CD8-positive, alpha-beta memory T cell (primary cell): ENCODE data around the gene KIAA0586. TPM values are rescaled to one million over a fixed set of nuclear protein-coding genes. Genes with fewer than 3 reads are reported as not detected.

Experiments used
- CTCF ChIA-PET: fragments of 350-600 bp; sonication (Branson Sonifier 250); formaldehyde crosslinking; loops from one replicate; lab custom pipeline; 2021; ENCODE audit warnings: antibody characterized with exemption; lab: Charles Lee
- POLR2A ChIA-PET: fragments of 350-600 bp; sonication (Branson Sonifier 250); formaldehyde crosslinking; loops from one replicate; lab custom pipeline; 2021; ENCODE audit warnings: antibody characterized with exemption; lab: Charles Lee
- DNase-seq, 5 donors: peaks; one replicate each; pipeline versions ENCODE4 v3.0.0 to v3.0.0-alpha.2; 2020 to 2022; ENCODE audit warnings: mixed read lengths in 1 of 5
- H3K27ac ChIP-seq: one replicate; pipeline ENCODE4 v1.7.0; 2013; ENCODE audit warnings: low read depth, mild to moderate bottlenecking, low read length, moderate library complexity
- H3K27me3 ChIP-seq: 2 replicates; pipeline ENCODE4 v1.7.0; 2013; ENCODE audit warnings: low read length, mild to moderate bottlenecking; ENCODE audit not compliant: insufficient read depth, poor library complexity, severe bottlenecking
- H3K36me3 ChIP-seq: 2 replicates; pipeline ENCODE4 v1.7.0; 2013; ENCODE audit warnings: mild to moderate bottlenecking, low read length, moderate library complexity; ENCODE audit not compliant: insufficient read depth
- H3K4me1 ChIP-seq: 2 replicates; pipeline ENCODE4 v1.7.0; 2013; ENCODE audit warnings: mild to moderate bottlenecking, low read length, moderate library complexity; ENCODE audit not compliant: insufficient read depth
- H3K4me3 ChIP-seq: 2 replicates; pipeline ENCODE4 v1.7.0; 2013; ENCODE audit warnings: mild to moderate bottlenecking, low read length
- H3K9me3 ChIP-seq: 2 replicates; pipeline ENCODE4 v1.7.0; 2013; ENCODE audit warnings: mild to moderate bottlenecking, low read length
- H3K27ac Mint-ChIP-seq, 8 donors: one replicate each; pipeline ENCODE4 v1.8.0; 2020 to 2021; ENCODE audit warnings: mixed read lengths in 8 of 8, mild to moderate bottlenecking in 6 of 8, inconsistent platforms in 3 of 8, moderate library complexity in 3 of 8
- H3K27me3 Mint-ChIP-seq, 2 donors: one replicate each; pipeline ENCODE4 v1.8.0; 2020 to 2021; ENCODE audit warnings: mixed read lengths in 2 of 2, mild to moderate bottlenecking in 1 of 2, moderate library complexity in 1 of 2
- H3K36me3 Mint-ChIP-seq, 3 donors: one replicate each; pipeline ENCODE4 v1.8.0; 2020 to 2021; ENCODE audit warnings: mixed read lengths in 3 of 3, inconsistent platforms in 1 of 3, mild to moderate bottlenecking in 1 of 3
- H3K4me1 Mint-ChIP-seq, 3 donors: one replicate each; pipeline ENCODE4 v1.8.0; 2020 to 2021; ENCODE audit warnings: mixed read lengths in 3 of 3, inconsistent platforms in 1 of 3, mild to moderate bottlenecking in 1 of 3
- H3K4me3 Mint-ChIP-seq, 7 donors: one replicate each; pipeline ENCODE4 v1.8.0; 2020 to 2021; ENCODE audit warnings: mixed read lengths in 7 of 7, mild to moderate bottlenecking in 6 of 7, moderate library complexity in 4 of 7, inconsistent platforms in 2 of 7
- H3K9me3 Mint-ChIP-seq, 5 donors: one replicate each; pipeline ENCODE4 v1.8.0; 2020 to 2022; ENCODE audit warnings: mixed read lengths in 5 of 5, mild to moderate bottlenecking in 3 of 5, moderate library complexity in 2 of 5, inconsistent platforms in 1 of 5
- polyA plus RNA-seq: library from polyadenylated mRNA; unstranded; fragments of 300-500 nt; fragmentation: Illumina TruSeq; gene quantifications from one replicate; pipeline ENCODE4 v1.2.3, GENCODE V29; 2021
- total RNA-seq, 2 experiments: library from RNA; stranded (reverse); gene quantifications; one replicate each; pipeline ENCODE4 v1.2.3, GENCODE V29; 2021

The KIAA0586 gene
- total and polyA plus RNA-seq, 3 experiments from 2014 or later: 19.3 to 20.3 (median 19.3) TPM

DNA sequence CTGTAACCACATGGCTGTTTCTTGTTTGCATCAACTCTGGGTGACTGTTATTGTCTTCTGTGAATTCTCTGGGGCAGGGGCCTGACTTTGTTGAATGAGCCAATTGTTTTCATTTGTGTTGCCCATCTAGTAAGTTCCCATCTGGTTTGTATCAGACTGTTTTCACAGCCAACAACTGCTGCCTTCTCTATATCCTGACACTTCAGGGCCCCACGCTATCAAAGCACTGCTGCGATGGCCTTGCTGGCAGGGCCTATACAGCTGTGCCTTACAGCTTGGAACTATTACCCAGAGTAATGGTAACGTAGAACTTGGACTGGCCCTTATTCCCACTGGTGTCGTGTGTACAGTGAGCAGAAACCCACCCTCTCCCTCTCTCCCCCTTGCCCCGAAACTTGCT, 105.9 kb downstream of the KIAA0586 start:
- Histone ChIP-seq H3K4me3 (no peak overlapping the region), H3K27me3 (no peaks in the 10 kb centered on the region), H3K9me3 (no peaks in the 10 kb centered on the region), H3K36me3 (no peaks in the 10 kb centered on the region), H3K4me1 (no peaks in the 10 kb centered on the region), H3K27ac (no peak overlapping the region)
- ChIA-PET POLR2A (no interaction called here), CTCF (no interaction called here)
- Mint-ChIP-seq H3K27ac (peak overlapping the region in 2 of 8 donors; percentile 10 to 44), H3K9me3 (peaks cover 15 to 21% (median 17%) of the 10 kb centered on the region in 5 donors), H3K36me3 (peaks cover 0 to 16% (median 6%) of the 10 kb centered on the region in 3 donors), H3K27me3 (no peaks in the 10 kb centered on the region), H3K4me3 (no peak overlapping the region), H3K4me1 (peaks cover 0 to 5% (median 0%) of the 10 kb centered on the region in 3 donors)
- DNase-seq: no peak

DNA sequence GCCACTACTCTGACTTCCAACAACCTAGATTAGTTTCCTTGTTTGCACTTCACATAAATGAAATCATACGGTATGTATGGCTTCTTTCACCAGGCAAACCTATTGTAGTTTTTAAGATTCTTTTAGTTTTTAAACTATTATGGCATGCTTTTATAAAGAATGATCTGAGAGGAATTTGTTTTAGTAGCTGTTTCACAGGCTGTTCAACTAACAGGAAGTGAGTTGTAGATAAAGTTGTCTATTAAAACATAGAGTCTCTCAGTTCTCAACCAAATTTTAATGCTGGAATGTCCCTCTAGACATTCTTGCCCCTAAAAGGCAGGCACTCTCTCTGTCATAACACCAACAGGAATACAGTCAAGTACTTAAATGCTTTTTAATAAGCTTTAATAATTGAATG, 107.5 kb downstream of the KIAA0586 start:
- Histone ChIP-seq H3K4me3 (no peak overlapping the region), H3K27ac (no peak overlapping the region), H3K27me3 (no peaks in the 10 kb centered on the region), H3K4me1 (no peaks in the 10 kb centered on the region), H3K9me3 (no peaks in the 10 kb centered on the region), H3K36me3 (no peaks in the 10 kb centered on the region)
- Mint-ChIP-seq H3K36me3 (peaks cover 2 to 15% (median 6%) of the 10 kb centered on the region in 3 donors), H3K4me1 (peaks cover 0 to 3% (median 0%) of the 10 kb centered on the region in 3 donors), H3K4me3 (no peak overlapping the region), H3K9me3 (peaks cover 2 to 7% (median 3%) of the 10 kb centered on the region in 5 donors), H3K27me3 (no peaks in the 10 kb centered on the region), H3K27ac (no peak overlapping the region)
- CTCF ChIA-PET: no interaction called here
- POLR2A ChIA-PET: no interaction called here
- DNase-seq: no peak

DNA sequence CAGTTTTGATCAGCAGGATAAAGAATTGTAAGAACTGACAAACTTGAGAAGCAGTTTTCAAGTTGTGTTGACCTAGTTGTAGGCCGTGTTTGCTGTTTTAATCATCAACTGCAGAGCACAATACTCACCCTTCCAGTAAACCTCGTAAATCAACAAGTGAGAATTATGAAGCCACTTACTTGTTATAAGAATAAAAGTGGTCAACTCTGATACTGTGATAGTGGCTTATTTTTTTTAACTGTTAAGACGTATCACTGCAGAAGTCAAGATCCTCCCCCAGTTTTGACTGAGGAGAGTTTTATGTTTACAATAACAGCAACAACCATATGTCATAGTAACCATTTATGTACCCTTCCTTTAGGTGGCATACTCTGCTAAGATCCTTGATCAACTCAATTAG, 109.5 kb downstream of the KIAA0586 start:
- H3K9me3 ChIP-seq: no peaks in the 10 kb centered on the region
- peaks cover 0 to 3% (median 0%) of the 10 kb centered on the region in 3 donors for H3K4me1 Mint-ChIP-seq
- H3K27me3 ChIP-seq: no peaks in the 10 kb centered on the region
- H3K9me3 Mint-ChIP-seq: no peaks in the 10 kb centered on the region
- DNase-seq: no peak
- POLR2A ChIA-PET: no interaction called here
- H3K27me3 Mint-ChIP-seq: no peaks in the 10 kb centered on the region
- no peak overlapping the region for H3K27ac ChIP-seq
- H3K4me1 ChIP-seq: no peaks in the 10 kb centered on the region
- H3K36me3 ChIP-seq: no peaks in the 10 kb centered on the region
- CTCF ChIA-PET: no interaction called here
- H3K36me3 Mint-ChIP-seq: peaks cover 9 to 21% (median 14%) of the 10 kb centered on the region in 3 donors
- no peak overlapping the region for H3K27ac Mint-ChIP-seq
- H3K4me3 ChIP-seq: no peak overlapping the region
- no peak overlapping the region for H3K4me3 Mint-ChIP-seq

DNA sequence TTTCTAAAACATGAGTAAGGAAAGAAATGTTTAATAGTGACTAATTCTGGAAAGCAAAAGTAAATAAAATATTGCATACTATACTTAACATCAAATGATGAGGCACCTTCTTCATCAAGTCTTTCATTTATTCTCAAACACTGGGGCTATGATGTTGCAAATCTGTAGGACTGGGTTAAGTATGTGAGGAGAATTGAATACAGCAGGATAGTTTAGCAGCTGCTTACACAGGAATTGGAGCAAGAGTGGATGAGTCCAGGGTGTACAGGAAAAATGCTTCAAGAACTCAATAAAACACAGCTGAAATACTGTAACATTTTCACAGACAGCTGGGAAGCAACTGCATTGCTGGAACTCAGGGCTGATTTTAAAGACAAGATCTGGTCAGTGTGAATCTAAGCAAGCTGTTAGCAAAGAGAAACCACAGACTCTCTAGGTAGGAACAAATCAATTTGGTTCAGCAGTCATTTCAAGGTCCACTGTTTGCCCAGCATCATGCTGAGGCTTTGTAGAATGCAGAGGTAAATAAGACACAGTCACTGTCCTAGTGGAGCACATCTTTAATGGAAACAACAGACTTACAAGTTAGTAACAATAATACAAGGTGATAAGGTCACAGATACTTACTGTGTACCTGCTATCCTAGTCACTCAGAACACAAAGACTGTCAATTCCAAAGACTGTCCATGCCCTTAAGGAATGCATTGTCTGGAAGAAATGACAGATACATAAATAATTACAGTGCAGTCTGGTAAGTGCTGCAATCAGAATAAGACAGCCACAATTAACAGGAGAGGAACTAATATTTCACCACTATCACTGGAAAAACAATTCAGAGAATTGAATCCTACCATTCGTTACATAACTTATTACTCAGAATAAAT, 113.5 kb downstream of the KIAA0586 start:
- peaks cover 26 to 48% (median 32%) of the 10 kb centered on the region in 3 donors for H3K36me3 Mint-ChIP-seq
- Histone ChIP-seq H3K4me3 (no peak overlapping the region), H3K9me3 (no peaks in the 10 kb centered on the region), H3K27me3 (no peaks in the 10 kb centered on the region), H3K4me1 (no peaks in the 10 kb centered on the region), H3K36me3 (no peaks in the 10 kb centered on the region), H3K27ac (no peak overlapping the region)
- peaks cover 0 to 2% (median 0%) of the 10 kb centered on the region in 3 donors for H3K4me1 Mint-ChIP-seq
- DNase-seq: no peak
- no peaks in the 10 kb centered on the region for H3K27me3 Mint-ChIP-seq
- CTCF ChIA-PET: no interaction called here
- peaks cover 0 to 9% (median 0%) of the 10 kb centered on the region in 5 donors for H3K9me3 Mint-ChIP-seq
- no peak overlapping the region for H3K4me3 Mint-ChIP-seq
- no peak overlapping the region for H3K27ac Mint-ChIP-seq
- POLR2A ChIA-PET: no interaction called here

DNA sequence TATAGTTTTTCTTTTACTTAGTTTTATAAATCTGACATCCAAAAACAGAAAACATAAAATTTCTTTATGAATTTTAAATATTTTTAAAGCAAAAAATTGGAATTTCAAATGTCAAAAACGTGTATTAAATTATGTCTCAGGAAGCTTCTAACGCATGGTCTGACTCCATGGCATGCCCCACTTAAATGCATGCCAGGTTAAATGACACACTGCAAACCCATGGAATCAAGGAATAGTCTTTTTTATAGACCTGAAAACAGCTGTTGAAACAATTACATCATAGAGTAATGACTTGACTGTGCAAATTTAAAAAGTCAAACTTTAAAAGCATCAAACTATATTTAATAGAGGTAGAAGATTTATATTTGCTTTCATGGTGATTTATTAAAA, 114.1 kb downstream of the KIAA0586 start:
- H3K36me3 ChIP-seq: no peaks in the 10 kb centered on the region
- ChIA-PET CTCF (no interaction called here), POLR2A (no interaction called here)
- no peaks in the 10 kb centered on the region for H3K27me3 ChIP-seq
- H3K27me3 Mint-ChIP-seq: no peaks in the 10 kb centered on the region
- no peak overlapping the region for H3K27ac ChIP-seq
- no peak overlapping the region for H3K4me3 Mint-ChIP-seq
- H3K4me1 Mint-ChIP-seq: peaks cover 0 to 2% (median 0%) of the 10 kb centered on the region in 3 donors
- H3K4me1 ChIP-seq: no peaks in the 10 kb centered on the region
- no peak overlapping the region for H3K4me3 ChIP-seq
- no peak for DNase-seq
- no peak overlapping the region for H3K27ac Mint-ChIP-seq
- H3K9me3 Mint-ChIP-seq: peaks cover 0 to 9% (median 0%) of the 10 kb centered on the region in 5 donors
- H3K36me3 Mint-ChIP-seq: peaks cover 26 to 48% (median 29%) of the 10 kb centered on the region in 3 donors
- H3K9me3 ChIP-seq: no peaks in the 10 kb centered on the region

DNA sequence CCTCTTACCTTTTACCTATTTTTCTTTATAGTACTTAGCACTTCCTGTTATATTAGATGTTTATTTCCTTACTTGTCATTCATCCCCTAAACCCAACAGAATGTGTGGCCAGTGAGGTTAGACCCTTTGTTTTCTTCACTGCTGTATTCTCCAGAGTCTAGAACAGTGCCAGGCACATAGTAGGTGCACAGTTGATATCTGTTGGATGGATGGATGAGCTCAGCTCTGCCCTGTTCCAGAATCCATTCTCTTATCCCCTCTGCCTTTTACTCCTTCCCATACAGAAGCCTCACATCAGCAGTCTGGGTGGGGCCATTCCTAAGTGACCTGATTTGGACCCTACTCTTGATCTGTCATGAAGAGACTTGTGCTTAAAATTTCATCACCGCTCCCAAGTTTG, 115.7 kb downstream of the KIAA0586 start:
- Mint-ChIP-seq H3K27ac (no peak overlapping the region), H3K36me3 (peaks cover 26 to 42% (median 26%) of the 10 kb centered on the region in 3 donors), H3K4me3 (no peak overlapping the region), H3K27me3 (no peaks in the 10 kb centered on the region), H3K4me1 (peaks cover 0 to 2% (median 0%) of the 10 kb centered on the region in 3 donors), H3K9me3 (peaks cover 0 to 9% (median 0%) of the 10 kb centered on the region in 5 donors)
- Histone ChIP-seq H3K4me3 (no peak overlapping the region), H3K27me3 (no peaks in the 10 kb centered on the region), H3K36me3 (no peaks in the 10 kb centered on the region), H3K4me1 (no peaks in the 10 kb centered on the region), H3K9me3 (no peaks in the 10 kb centered on the region), H3K27ac (no peak overlapping the region)
- DNase-seq: no peak
- CTCF ChIA-PET: no interaction called here
- POLR2A ChIA-PET: no interaction called here

DNA sequence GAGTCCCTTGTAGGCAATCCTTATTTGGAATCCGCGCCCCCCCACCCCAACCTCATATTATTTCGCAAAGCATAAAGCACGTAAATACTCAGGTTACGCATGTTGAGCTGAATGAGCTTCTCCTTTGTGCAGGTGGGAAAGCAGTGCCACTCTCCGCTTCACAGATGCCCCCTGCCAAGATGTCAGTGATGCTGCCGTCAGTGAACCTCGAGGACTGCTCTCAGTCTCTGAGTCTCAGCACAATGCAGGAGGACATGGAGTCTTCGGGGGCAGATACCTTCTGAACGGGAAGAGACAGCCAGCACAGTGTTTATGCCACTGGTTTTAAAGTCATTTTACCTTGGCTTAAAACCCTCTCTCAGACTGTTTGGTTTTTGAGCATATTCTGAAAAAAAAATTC, 120.1 kb downstream of the KIAA0586 start:
- H3K27me3 Mint-ChIP-seq: no peaks in the 10 kb centered on the region
- CTCF ChIA-PET: interaction anchor here (0.6 kb wide), 1 partner anchor 346 kb away, joined by 3 read pairs; no protein-coding TSS in a partner anchor
- POLR2A ChIA-PET: no interaction called here
- H3K4me3 Mint-ChIP-seq: no peak overlapping the region
- Histone ChIP-seq H3K9me3 (no peaks in the 10 kb centered on the region), H3K36me3 (no peaks in the 10 kb centered on the region), H3K27ac (no peak overlapping the region), H3K4me1 (no peaks in the 10 kb centered on the region), H3K4me3 (no peak overlapping the region), H3K27me3 (no peaks in the 10 kb centered on the region)
- peaks cover 19 to 23% (median 22%) of the 10 kb centered on the region in 3 donors for H3K36me3 Mint-ChIP-seq
- peaks cover 0 to 3% (median 0%) of the 10 kb centered on the region in 3 donors for H3K4me1 Mint-ChIP-seq
- H3K9me3 Mint-ChIP-seq: peaks cover 0 to 9% (median 0%) of the 10 kb centered on the region in 5 donors
- H3K27ac Mint-ChIP-seq: no peak overlapping the region
- DNase-seq: no peak

DNA sequence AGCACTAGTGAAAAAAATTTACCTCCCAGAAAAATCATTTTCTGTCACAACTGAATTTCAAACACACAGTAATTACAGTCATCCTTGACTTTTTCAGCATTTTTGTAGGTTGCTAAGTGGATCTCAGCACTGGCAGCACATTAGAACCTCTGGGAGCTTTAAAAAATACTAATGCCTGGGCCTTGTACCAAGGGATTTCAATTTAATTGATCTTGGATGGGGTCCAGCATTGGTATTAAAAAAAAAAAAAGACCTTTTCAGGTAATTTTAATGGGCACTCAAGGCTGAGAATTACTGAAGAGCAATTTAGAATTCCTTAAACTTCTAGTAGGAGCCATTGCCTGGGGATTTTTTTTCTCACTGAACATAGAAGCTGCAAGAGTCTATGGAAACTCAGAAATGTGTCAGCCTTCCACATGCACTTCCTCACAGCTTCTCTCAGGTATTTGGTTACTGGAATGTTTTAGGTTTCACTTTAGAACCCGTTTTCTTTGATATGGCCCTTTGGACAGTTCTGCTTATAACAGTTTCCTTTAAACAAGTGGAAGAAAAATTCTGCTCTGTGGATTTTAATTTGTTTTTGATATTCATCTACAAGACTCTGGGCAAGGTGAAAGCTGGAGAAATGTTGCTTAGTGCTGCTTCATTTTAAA, 121.7 kb downstream of the KIAA0586 start:
- no peaks in the 10 kb centered on the region for H3K9me3 ChIP-seq
- Mint-ChIP-seq H3K4me3 (no peak overlapping the region), H3K4me1 (peaks cover 0 to 1% (median 0%) of the 10 kb centered on the region in 3 donors), H3K36me3 (peaks cover 8 to 11% (median 11%) of the 10 kb centered on the region in 3 donors), H3K27me3 (no peaks in the 10 kb centered on the region), H3K27ac (peak overlapping the region in 2 of 8 donors; percentile 15 to 26), H3K9me3 (no peaks in the 10 kb centered on the region)
- H3K4me3 ChIP-seq: no peak overlapping the region
- no peak overlapping the region for H3K27ac ChIP-seq
- no peaks in the 10 kb centered on the region for H3K4me1 ChIP-seq
- ChIA-PET POLR2A (no interaction called here), CTCF (no interaction called here)
- H3K36me3 ChIP-seq: no peaks in the 10 kb centered on the region
- DNase-seq: no peak
- no peaks in the 10 kb centered on the region for H3K27me3 ChIP-seq
